Ramos (cell line): Measurements from ENCODE around the gene SCN2B.

Source experiments
- in situ Hi-C: fragments of 300-500 bp; cut with MboI; formaldehyde crosslinking; loops from one replicate; pipeline ENCODE4 v1.14.3; 2022; ENCODE audit warnings: low sequenced_read_pairs; ENCODE audit not compliant: unreplicated experiment

Gene SCN2B

GRCh38 chr11:118156531-118157185 lies 19.8 kb downstream of the SCN2B start:
- in situ Hi-C loops: no loop called here

- in situ Hi-C loops: no loop called here
These were observed 20.5 kb downstream of the SCN2B start for GRCh38 chr11:118155776-118156530.

- in situ Hi-C loops: no loop called here
These were observed 21.8 kb downstream of the SCN2B start for GRCh38 chr11:118154641-118155040.

GRCh38 chr11:118153976-118154375 lies 22.5 kb downstream of the SCN2B start:
- in situ Hi-C loops: no loop called here

- in situ Hi-C loops: no loop called here
These were observed 22.9 kb downstream of the SCN2B start for GRCh38 chr11:118153516-118153915.

GRCh38 chr11:118152552-118153471 lies 23.6 kb downstream of the SCN2B start, which contains the start of gene SCN4B:
SCN4B (minus strand) TSS chr11:118152823; CDS start chr11:118152673, 150 bp downstream.
- in situ Hi-C loops: no loop called here

GRCh38 chr11:118152020-118152551 lies 24.4 kb downstream of the SCN2B start:
- in situ Hi-C loops: no loop called here

- in situ Hi-C loops: no loop called here
These were observed 25.0 kb downstream of the SCN2B start for GRCh38 chr11:118151431-118151830.

GRCh38 chr11:118149493-118149892 lies 26.9 kb downstream of the SCN2B start:
- in situ Hi-C loops: no loop called here

- in situ Hi-C loops: no loop called here
These were observed 27.6 kb downstream of the SCN2B start for GRCh38 chr11:118148856-118149255.

- in situ Hi-C loops: no loop called here
These were observed 28.2 kb downstream of the SCN2B start for GRCh38 chr11:118148240-118148639.

- in situ Hi-C loops: no loop called here
These were observed 28.9 kb downstream of the SCN2B start for GRCh38 chr11:118147502-118147901.

- in situ Hi-C loops: no loop called here
These were observed 29.9 kb downstream of the SCN2B start for GRCh38 chr11:118146554-118146953.

GRCh38 chr11:118145285-118146227 lies 30.9 kb downstream of the SCN2B start:
- in situ Hi-C loops: no loop called here

GRCh38 chr11:118144301-118145268 lies 31.9 kb downstream of the SCN2B start:
- in situ Hi-C loops: no loop called here

- in situ Hi-C loops: no loop called here
These were observed 32.7 kb downstream of the SCN2B start for GRCh38 chr11:118143661-118144185.

GRCh38 chr11:118142809-118143208 lies 33.6 kb downstream of the SCN2B start:
- in situ Hi-C loops: no loop called here

GRCh38 chr11:118142081-118142480 lies 34.4 kb downstream of the SCN2B start:
- in situ Hi-C loops: no loop called here
